Pancreas (tissue), 10 donors: ENCODE results near the gene ZNF770. TPM values are rescaled to one million over a fixed set of nuclear protein-coding genes. Genes with fewer than 3 reads are reported as not detected.

Experiments
- ATAC-seq, 4 donors: fragments of 200-7000 bp; cut with Tn5 transposase; one replicate each; pipeline versions ENCODE4 v1.8.0 to v1.9.1; 2020; ENCODE audit warnings: mild to moderate bottlenecking in 4 of 4, moderate library complexity in 4 of 4
- DNase-seq, 6 donors: peaks; one replicate each; pipeline ENCODE4 v3.0.0-alpha.2; 2020
- FAIRE-seq: peaks from 2 replicates; lab custom pipeline; 2012; peaks lifted over from hg19 to GRCh38; lab: Jason Lieb, UNC
- H3K27ac ChIP-seq, 4 donors: fragments of 200-600 bp; sonication (generic); 1 replicate in 3 of 4; 2 replicates in 1 of 4; pipeline versions ENCODE4 v1.5.0 to v1.8.0; 2020
- H3K27me3 ChIP-seq, 4 donors: fragments of 200-600 bp; one replicate each; pipeline ENCODE4 v1.8.0; 2021
- H3K36me3 ChIP-seq, 3 donors: fragments of 200-600 bp; sonication (generic) in 1 of 3; one replicate each; pipeline versions ENCODE4 v1.5.0 to v1.8.0; 2020 to 2021
- H3K4me1 ChIP-seq, 3 donors: fragments of 200-600 bp; one replicate each; pipeline ENCODE4 v1.8.0; 2021
- H3K4me3 ChIP-seq, 4 donors: fragments of 200-600 bp; sonication (generic) in 2 of 4; one replicate each; pipeline versions ENCODE4 v1.5.0 to v1.8.0; 2020 to 2021
- H3K9me3 ChIP-seq, 4 donors: fragments of 200-600 bp; one replicate each; pipeline ENCODE4 v1.8.0; 2021
- CTCF ChIP-seq, 4 donors: fragments of 200-600 bp; sonication (generic) in 3 of 4; IDR thresholded peaks; one replicate each; pipeline versions ENCODE4 v1.5.0 to v1.8.0; 2021; ENCODE audit warnings: antibody characterized with exemption in 4 of 4
- WGBS, 2 donors: extraction: QIAGEN DNeasy Blood & Tissue Kit; methylation state at CpG; one replicate each; pipeline ENCODE4 v1.1.7; 2013; 5-methylcytosine and 5-hydroxymethylcytosine counted together
- intact Hi-C, 3 donors: fragments of 100-400 bp; cut with DNase I; formaldehyde crosslinking; loops; one replicate each; pipeline versions ENCODE4 v1.11.1 to v1.14.2; 2022
- polyA plus RNA-seq, 2 donors: library from polyadenylated mRNA; stranded (reverse); fragments of 200-250 nt; gene quantifications; one replicate each; pipeline ENCODE4 v1.2.3, GENCODE V29; 2013
- total RNA-seq, 6 donors: library from RNA; stranded (reverse); fragmentation: NEBNext Ultra II Directional in 4 of 6; extraction: Animal tissue kit (Norgen Biotek cat#: 25700) in 4 of 6; gene quantifications; one replicate each; pipeline versions ENCODE4 v1.2.1 to v1.2.4, GENCODE V29; 2021 to 2023
- donor health status: healthy with polysubstance abuse.
- donor health status: DM: no; HTN: no; CAD: no; lungs with moderate emphysema.
- donor health status: DM: no; HTN: no; CAD: no.
- donor health status: control.
- donor health status: control.
- donor health status: Bipolar disorder and iron deficiency.
- donor health status: DM: yes; HTN: yes; CAD: no.
- donor health status: DM: no; HTN: no; CAD: no.
- donor health status: DM: no; HTN: no; CAD: no.
- donor health status: DM: yes; HTN: yes; CAD: no.

ZNF770 gene
- total and polyA plus RNA-seq, 8 donors, result 4.8 to 22.6 (median 14.2) TPM

- DNase-seq (no peak), ATAC-seq (no peak), FAIRE-seq (no peak)
- 75 to 81% methylated on average over 4 of the region's 4 CpGs for WGBS, 2 donors
- no peaks in the 10 kb centered on the region for H3K36me3 ChIP-seq
- no peak overlapping the region for H3K27ac ChIP-seq
- TF ChIP-seq CTCF (IDR thresholded peaks at IDR 0.05), result no peak
- H3K4me3 ChIP-seq, result no peak overlapping the region
- H3K9me3 ChIP-seq, result no peaks in the 10 kb centered on the region
- peaks cover 0 to 5% (median 3%) of the 10 kb centered on the region in 3 donors for H3K4me1 ChIP-seq
- no peaks in the 10 kb centered on the region for H3K27me3 ChIP-seq
- intact Hi-C loops, result no loop called here
These were observed 5.8 kb upstream of the ZNF770 start for GRCh38 chr15:34993877-34994276.

- H3K9me3 ChIP-seq, result no peaks in the 10 kb centered on the region
- FAIRE-seq (no peak), ATAC-seq (no peak), DNase-seq (no peak)
- intact Hi-C loops, result no loop called here
- H3K4me3 ChIP-seq, result no peak overlapping the region
- H3K27ac ChIP-seq, result no peak overlapping the region
- WGBS, 2 donors, result 56 to 64% methylated on average over 6 of the region's 6 CpGs
- no peaks in the 10 kb centered on the region for H3K27me3 ChIP-seq
- TF ChIP-seq CTCF (IDR thresholded peaks at IDR 0.05), result no peak
- H3K4me1 ChIP-seq, result peaks cover 0 to 5% (median 4%) of the 10 kb centered on the region in 3 donors
- no peaks in the 10 kb centered on the region for H3K36me3 ChIP-seq
These were observed 5.3 kb upstream of the ZNF770 start for GRCh38 chr15:34993412-34993811.

GRCh38 chr15:34987609-34988026 lies 469 bp downstream of the ZNF770 start:
- intact Hi-C loops, result no loop called here
- DNase-seq (peak in 2 of 6 donors; percentile 16 to 53), FAIRE-seq (no peak), ATAC-seq (peak; percentile 1 to 3 (median 2))
- Histone ChIP-seq H3K36me3 (no peaks in the 10 kb centered on the region), H3K4me3 (peak overlapping the region; percentile 70 to 91 (median 80)), H3K27me3 (no peaks in the 10 kb centered on the region), H3K4me1 (peaks cover 11 to 26% (median 26%) of the 10 kb centered on the region in 3 donors), H3K27ac (peak overlapping the region; percentile 92 to 99 (median 96)), H3K9me3 (no peaks in the 10 kb centered on the region)
- WGBS, 2 donors, result 0% methylated on average over 16 of the region's 16 CpGs
- TF ChIP-seq CTCF (IDR thresholded peaks at IDR 0.05), result no peak

GRCh38 chr15:34986771-34987480 lies 1.2 kb downstream of the ZNF770 start:
- Histone ChIP-seq H3K36me3 (peaks cover 0 to 5% (median under 1%) of the 10 kb centered on the region in 3 donors), H3K9me3 (no peaks in the 10 kb centered on the region), H3K27me3 (no peaks in the 10 kb centered on the region), H3K4me3 (peak overlapping the region; percentile 70 to 91 (median 80)), H3K27ac (peak overlapping the region in 1 of 4 donors; percentile 99), H3K4me1 (peaks cover 11 to 26% (median 26%) of the 10 kb centered on the region in 3 donors)
- no peak for DNase-seq
- no peak for ATAC-seq
- FAIRE-seq, result no peak
- intact Hi-C loops, result no loop called here
- WGBS, 2 donors, result 11 to 13% methylated on average over 9 of the region's 9 CpGs
- TF ChIP-seq CTCF (IDR thresholded peaks at IDR 0.05), result no peak

- TF ChIP-seq CTCF (IDR thresholded peaks at IDR 0.05), result no peak
- Histone ChIP-seq H3K4me1 (peaks cover 11 to 26% (median 26%) of the 10 kb centered on the region in 3 donors), H3K9me3 (no peaks in the 10 kb centered on the region), H3K27ac (no peak overlapping the region), H3K27me3 (no peaks in the 10 kb centered on the region), H3K36me3 (peaks cover 0 to 8% (median 5%) of the 10 kb centered on the region in 3 donors), H3K4me3 (peak overlapping the region in 3 of 4 donors; percentile 70 to 91 (median 82))
- ATAC-seq (no peak), FAIRE-seq (no peak), DNase-seq (no peak)
- intact Hi-C loops, result no loop called here
- WGBS, 2 donors, result 52 to 58% methylated on average over 1 of the region's 1 CpG
These were observed 1.8 kb downstream of the ZNF770 start for GRCh38 chr15:34986326-34986725.
